GM19238 (cell line): Measurements from ENCODE around the gene PPIL4.

Source experiments
- DNase-seq: peaks from one replicate; pipeline ENCODE4 v3.0.0; 2011; ENCODE audit warnings: low spot score; ENCODE audit not compliant: insufficient read length

Gene PPIL4

GRCh38 chr6:149545754-149546471, at the start of gene PPIL4:
TSS of gene PPIL4 (minus strand) at chr6:149546043. CDS start at chr6:149546005, 38 bp downstream.
- peak; percentile 75 for DNase-seq

- DNase-seq = no peak
Observed at GRCh38 chr6:149593408-149593807, 47.6 kb upstream of the PPIL4 start.

GRCh38 chr6:149592983-149593382, 47.1 kb upstream of the PPIL4 start:
- no peak for DNase-seq

- DNase-seq = no peak
Observed at GRCh38 chr6:149586149-149586548, 40.3 kb upstream of the PPIL4 start.

- no peak for DNase-seq
Observed at GRCh38 chr6:149581349-149581748, 35.5 kb upstream of the PPIL4 start.

GRCh38 chr6:149580880-149581279, 35.0 kb upstream of the PPIL4 start:
- DNase-seq = no peak

- DNase-seq = no peak
Observed at GRCh38 chr6:149567945-149568585, 22.2 kb upstream of the PPIL4 start.

- no peak for DNase-seq
Observed at GRCh38 chr6:149567194-149567586, 21.3 kb upstream of the PPIL4 start.

- peak; percentile 37 for DNase-seq
Observed at GRCh38 chr6:149566410-149567193, 20.8 kb upstream of the PPIL4 start.

GRCh38 chr6:149565527-149566409, 19.9 kb upstream of the PPIL4 start, which contains the start of gene GINM1:
TSS of gene GINM1 (plus strand) at chr6:149566375. CDS start at chr6:149566415, 40 bp downstream.
- peak; percentile 87 for DNase-seq

- DNase-seq = no peak
Observed at GRCh38 chr6:149563928-149564325, 18.1 kb upstream of the PPIL4 start.

- no peak for DNase-seq
Observed at GRCh38 chr6:149563203-149563927, 17.5 kb upstream of the PPIL4 start.

- DNase-seq = no peak
Observed at GRCh38 chr6:149560736-149561135, 14.9 kb upstream of the PPIL4 start.

- no peak for DNase-seq
Observed at GRCh38 chr6:149559389-149559788, 13.5 kb upstream of the PPIL4 start.

- DNase-seq = no peak
Observed at GRCh38 chr6:149558029-149558428, 12.2 kb upstream of the PPIL4 start.

- DNase-seq = no peak
Observed at GRCh38 chr6:149551920-149552319, 6.1 kb upstream of the PPIL4 start.

- DNase-seq = no peak
Observed at GRCh38 chr6:149545258-149545753, 537 bp downstream of the PPIL4 start.

- no peak for DNase-seq
Observed at GRCh38 chr6:149544646-149545257, 1.1 kb downstream of the PPIL4 start.

GRCh38 chr6:149541139-149541538, 4.7 kb downstream of the PPIL4 start:
- DNase-seq = no peak

GRCh38 chr6:149534742-149535141, 11.1 kb downstream of the PPIL4 start:
- no peak for DNase-seq
